Gastroesophageal sphincter (tissue), 4 donors: Measurements from ENCODE around the gene MAPK14. TPM values are rescaled to one million over a fixed set of nuclear protein-coding genes. Genes with fewer than 3 reads are reported as not detected.

Experiments used
- ATAC-seq: fragments of 150-250 bp; one replicate; pipeline ENCODE4 v1.9.1; 2016; ENCODE audit warnings: mild to moderate bottlenecking, moderate library complexity
- H3K27ac ChIP-seq, 4 donors: fragments of 200-600 bp; sonication (generic) in 3 of 4; 1 replicate in 3 of 4; 2 replicates in 1 of 4; pipeline ENCODE4 v1.5.1; 2016 to 2019
- H3K27me3 ChIP-seq: fragments of 200-600 bp; sonication (generic); one replicate; pipeline ENCODE4 v1.5.1; 2019
- H3K36me3 ChIP-seq, 2 donors: fragments of 200-600 bp; sonication (generic); one replicate each; pipeline ENCODE4 v1.5.1; 2019; ENCODE audit warnings: control low read depth in 1 of 2
- H3K4me1 ChIP-seq, 3 donors: fragments of 200-600 bp; sonication (generic); 1 replicate in 2 of 3; 2 replicates in 1 of 3; pipeline ENCODE4 v1.5.1; 2016 to 2019; ENCODE audit warnings: control low read depth in 2 of 3
- H3K4me3 ChIP-seq, 2 donors: fragments of 200-600 bp; sonication (generic); one replicate each; pipeline ENCODE4 v1.5.1; 2019; ENCODE audit warnings: mild to moderate bottlenecking in 1 of 2, moderate library complexity in 1 of 2
- H3K9me3 ChIP-seq, 3 donors: fragments of 200-600 bp; sonication (generic); one replicate each; pipeline ENCODE4 v1.5.1; 2017 to 2019; ENCODE audit warnings: control low read depth in 2 of 3
- EP300 ChIP-seq: sonication (generic); formaldehyde crosslinking; IDR thresholded peaks from one replicate; pipeline ENCODE4 v1.6.1; 2017; ENCODE audit warnings: antibody characterized with exemption, mild to moderate bottlenecking
- POLR2A ChIP-seq, 2 donors: fragments of 450-650 bp; IDR thresholded peaks; one replicate each; pipeline ENCODE4 v1.6.1; 2017; ENCODE audit warnings: antibody characterized with exemption in 2 of 2, mild to moderate bottlenecking in 2 of 2, moderate library complexity in 1 of 2
- POLR2AphosphoS5 ChIP-seq: sonication (generic); formaldehyde crosslinking; IDR thresholded peaks from one replicate; pipeline ENCODE4 v1.6.1; 2017; ENCODE audit warnings: antibody characterized with exemption
- WGBS, 2 donors: methylation state at CpG; one replicate each; pipeline ENCODE4 v1.1.5; 2018; ENCODE audit warnings: low coverage in 1 of 2; 5-methylcytosine and 5-hydroxymethylcytosine counted together
- total RNA-seq, 4 donors: library from RNA; depleted of rRNA; stranded (reverse); fragments of >200 nt; gene quantifications; one replicate each; pipeline ENCODE4 v1.1.0, GENCODE V29; 2016
- TF ChIP-seq, protein P1 (sequence below), 4 experiments: fragments of 200-600 bp in 2 of 4; fragments of 450-650 bp in 2 of 4; sonication (generic) in 1 of 4; IDR thresholded peaks; one replicate each; pipeline ENCODE4 v1.5.1; 2017 to 2019; ENCODE audit warnings: antibody characterized with exemption in 4 of 4, mild to moderate bottlenecking in 2 of 4, moderate library complexity in 2 of 4

MAPK14 gene
- total RNA-seq, 4 donors from 2014 or later = 58.7 to 77.5 (median 69.9) TPM

DNA sequence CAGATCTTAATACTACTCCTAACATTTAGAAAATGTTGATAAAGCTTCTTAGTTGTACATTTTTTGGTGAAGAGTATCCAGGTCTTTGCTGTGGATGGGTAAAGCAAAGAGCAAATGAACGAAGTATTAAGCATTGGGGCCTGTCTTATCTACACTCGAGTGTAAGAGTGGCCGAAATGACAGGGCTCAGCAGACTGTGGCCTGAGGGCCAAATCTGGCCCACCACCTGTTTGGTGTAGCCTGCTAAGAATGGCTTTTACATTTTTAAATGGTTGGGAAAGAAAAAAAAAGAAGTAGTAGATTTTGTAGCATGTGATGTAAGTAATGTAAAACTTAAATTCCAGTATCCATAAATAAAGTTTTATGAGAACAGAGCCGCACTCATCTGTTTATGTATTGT is 83.3 kb downstream of the MAPK14 start:
- Histone ChIP-seq H3K27me3 (no peaks in the 10 kb centered on the region), H3K27ac (no peak overlapping the region), H3K4me1 (no peaks in the 10 kb centered on the region), H3K4me3 (no peak overlapping the region), H3K36me3 (peaks cover 0 to 62% of the 10 kb centered on the region in 2 donors), H3K9me3 (no peaks in the 10 kb centered on the region)
- TF ChIP-seq POLR2AphosphoS5 = no peak
- TF ChIP-seq, protein P1, sequence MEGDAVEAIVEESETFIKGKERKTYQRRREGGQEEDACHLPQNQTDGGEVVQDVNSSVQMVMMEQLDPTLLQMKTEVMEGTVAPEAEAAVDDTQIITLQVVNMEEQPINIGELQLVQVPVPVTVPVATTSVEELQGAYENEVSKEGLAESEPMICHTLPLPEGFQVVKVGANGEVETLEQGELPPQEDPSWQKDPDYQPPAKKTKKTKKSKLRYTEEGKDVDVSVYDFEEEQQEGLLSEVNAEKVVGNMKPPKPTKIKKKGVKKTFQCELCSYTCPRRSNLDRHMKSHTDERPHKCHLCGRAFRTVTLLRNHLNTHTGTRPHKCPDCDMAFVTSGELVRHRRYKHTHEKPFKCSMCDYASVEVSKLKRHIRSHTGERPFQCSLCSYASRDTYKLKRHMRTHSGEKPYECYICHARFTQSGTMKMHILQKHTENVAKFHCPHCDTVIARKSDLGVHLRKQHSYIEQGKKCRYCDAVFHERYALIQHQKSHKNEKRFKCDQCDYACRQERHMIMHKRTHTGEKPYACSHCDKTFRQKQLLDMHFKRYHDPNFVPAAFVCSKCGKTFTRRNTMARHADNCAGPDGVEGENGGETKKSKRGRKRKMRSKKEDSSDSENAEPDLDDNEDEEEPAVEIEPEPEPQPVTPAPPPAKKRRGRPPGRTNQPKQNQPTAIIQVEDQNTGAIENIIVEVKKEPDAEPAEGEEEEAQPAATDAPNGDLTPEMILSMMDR (IDR thresholded peaks at IDR 0.05) = no peak
- no peak for TF ChIP-seq EP300
- no peak for TF ChIP-seq POLR2A (IDR thresholded peaks at IDR 0.05)
- WGBS, 2 donors = 86 to 91% methylated on average over 3 to 4 of the region's 4 CpGs
- ATAC-seq = no peak

DNA sequence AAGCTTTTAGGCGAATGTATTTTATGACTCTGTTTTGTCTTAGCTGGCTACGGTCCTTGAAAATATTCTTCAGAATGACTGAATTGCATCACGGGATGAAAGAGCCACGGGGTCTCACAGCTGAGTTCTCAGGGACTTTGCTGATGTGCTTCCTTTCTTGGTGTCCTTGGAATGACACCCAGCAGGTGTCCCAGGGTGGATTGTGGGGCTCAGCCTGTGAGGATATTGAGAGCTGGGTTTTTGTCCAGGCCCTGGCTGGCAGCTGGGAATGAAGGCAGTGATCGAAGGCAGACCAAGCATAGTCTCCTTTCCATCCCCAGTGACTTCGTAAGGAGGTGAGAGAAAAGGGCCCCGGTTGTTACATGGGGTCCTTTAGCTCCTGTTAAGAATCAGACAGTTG is 83.9 kb downstream of the MAPK14 start:
- no peak for ATAC-seq
- H3K4me1 ChIP-seq = no peaks in the 10 kb centered on the region
- 93 to 94% methylated on average over 3 to 5 of the region's 7 CpGs for WGBS, 2 donors
- H3K36me3 ChIP-seq = peaks cover 0 to 59% of the 10 kb centered on the region in 2 donors
- H3K4me3 ChIP-seq = no peak overlapping the region
- H3K27me3 ChIP-seq = no peaks in the 10 kb centered on the region
- TF ChIP-seq, protein P1 (IDR thresholded peaks at IDR 0.05) = no peak
- TF ChIP-seq EP300 = no peak
- no peak for TF ChIP-seq POLR2AphosphoS5
- TF ChIP-seq POLR2A (IDR thresholded peaks at IDR 0.05) = no peak
- no peak overlapping the region for H3K27ac ChIP-seq
- H3K9me3 ChIP-seq = no peaks in the 10 kb centered on the region

DNA sequence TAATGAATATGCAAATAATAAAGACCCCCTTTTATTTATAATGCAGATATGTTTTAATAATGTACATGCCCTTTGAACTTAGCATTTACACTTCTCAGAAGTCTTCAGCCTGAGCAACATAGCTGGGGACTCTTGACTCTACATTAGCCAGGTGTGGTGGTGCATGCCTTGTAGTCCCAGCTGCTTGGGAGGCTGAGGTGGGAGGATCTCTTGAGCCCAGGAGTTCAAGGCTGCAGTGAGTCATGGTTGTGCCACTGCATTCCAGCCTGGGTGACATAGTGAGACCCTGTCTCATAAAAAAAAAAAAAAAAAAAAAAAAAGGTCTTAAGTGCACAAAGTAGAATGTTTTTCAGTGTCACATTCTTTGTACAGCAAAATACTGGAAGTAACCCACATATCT is 85.4 kb downstream of the MAPK14 start:
- Histone ChIP-seq H3K27me3 (no peaks in the 10 kb centered on the region), H3K9me3 (no peaks in the 10 kb centered on the region), H3K4me3 (no peak overlapping the region), H3K27ac (no peak overlapping the region), H3K36me3 (peaks cover 0 to 51% of the 10 kb centered on the region in 2 donors), H3K4me1 (no peaks in the 10 kb centered on the region)
- ATAC-seq = no peak
- TF ChIP-seq POLR2AphosphoS5 (no peak), POLR2A (IDR thresholded peaks at IDR 0.05) (no peak), EP300 (no peak)

DNA sequence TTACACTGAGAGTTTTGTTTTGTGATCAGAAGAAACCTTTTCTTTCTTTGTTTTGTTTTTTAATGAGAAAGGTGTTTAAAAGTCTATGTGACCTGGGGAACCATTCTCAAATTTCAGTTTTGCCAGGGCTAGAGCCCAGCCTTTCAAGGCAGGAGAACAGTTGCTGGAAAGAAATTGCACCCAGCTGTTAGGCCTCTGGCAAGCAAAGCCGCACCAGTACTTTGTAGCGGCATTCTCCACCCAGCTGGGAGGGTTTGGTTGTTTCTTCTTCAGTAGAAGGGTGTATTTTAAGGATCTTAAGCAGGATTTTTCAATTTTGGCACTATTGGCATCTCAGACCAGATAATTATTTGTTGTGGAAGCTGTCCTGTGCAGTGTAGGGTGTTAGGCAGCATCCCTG is 86.1 kb downstream of the MAPK14 start:
- Histone ChIP-seq H3K9me3 (no peaks in the 10 kb centered on the region), H3K4me1 (no peaks in the 10 kb centered on the region), H3K36me3 (peaks cover 0 to 49% of the 10 kb centered on the region in 2 donors), H3K27me3 (no peaks in the 10 kb centered on the region), H3K27ac (no peak overlapping the region), H3K4me3 (no peak overlapping the region)
- WGBS, 2 donors = 68 to 92% methylated on average over 2 of the region's 2 CpGs
- no peak for TF ChIP-seq EP300
- no peak for TF ChIP-seq POLR2A (IDR thresholded peaks at IDR 0.05)
- ATAC-seq = no peak

DNA sequence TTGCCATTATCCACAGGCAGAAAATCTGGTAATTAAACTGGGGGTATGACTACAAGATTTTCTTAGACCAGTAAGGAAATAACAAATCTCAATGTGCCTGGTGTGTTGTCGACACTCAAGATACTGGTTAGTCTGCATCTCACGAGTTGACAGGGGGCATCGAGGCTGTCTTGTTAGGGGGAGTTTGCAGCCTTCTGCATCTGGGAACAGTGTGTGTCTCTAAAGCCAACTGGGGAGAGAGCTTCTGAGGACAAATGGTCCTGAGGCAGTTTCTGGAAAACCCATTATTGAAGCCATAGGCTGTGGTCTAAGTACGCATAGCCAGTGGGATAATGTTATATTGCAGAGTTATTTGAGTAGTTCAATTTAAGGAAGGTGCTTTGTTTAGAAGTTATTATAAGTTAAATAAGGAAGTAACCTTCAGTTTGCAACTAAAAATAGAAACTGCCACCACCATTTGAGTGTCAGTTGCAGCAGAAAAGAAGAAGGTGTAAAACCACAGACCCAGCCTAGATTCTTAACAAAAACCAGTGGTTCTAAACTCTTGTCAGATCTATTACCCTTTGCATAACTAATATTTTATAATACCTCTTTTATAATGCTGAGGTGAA is 87.3 kb downstream of the MAPK14 start:
- Histone ChIP-seq H3K4me3 (no peak overlapping the region), H3K27me3 (no peaks in the 10 kb centered on the region), H3K4me1 (no peaks in the 10 kb centered on the region), H3K9me3 (no peaks in the 10 kb centered on the region), H3K27ac (no peak overlapping the region), H3K36me3 (peaks cover 0 to 42% of the 10 kb centered on the region in 2 donors)
- 100% methylated on average over 1 of the region's 4 CpGs for WGBS, 2 donors
- TF ChIP-seq POLR2AphosphoS5 = no peak
- no peak for TF ChIP-seq EP300
- TF ChIP-seq, protein P1 (IDR thresholded peaks at IDR 0.05) = no peak
- TF ChIP-seq POLR2A (IDR thresholded peaks at IDR 0.05) = no peak
- no peak for ATAC-seq

DNA sequence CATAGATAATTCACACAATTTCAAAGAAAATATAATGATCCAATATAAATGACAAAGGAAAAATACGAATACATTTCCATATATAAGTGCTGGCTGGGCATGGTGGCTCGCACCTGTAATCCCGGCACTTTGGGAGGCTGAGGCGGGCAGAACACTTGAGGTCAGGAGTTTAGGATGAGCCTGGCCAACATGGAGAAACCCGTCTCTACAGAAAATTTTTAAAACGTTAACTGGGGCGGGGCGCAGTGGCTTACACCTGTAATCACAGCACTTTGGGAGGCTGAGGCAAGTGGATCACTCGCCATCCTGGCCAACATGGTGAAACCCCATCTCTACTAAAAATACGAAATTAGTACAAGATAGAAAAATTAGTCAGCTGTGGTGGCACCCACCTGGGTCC is 87.8 kb downstream of the MAPK14 start:
- Histone ChIP-seq H3K27ac (no peak overlapping the region), H3K4me3 (no peak overlapping the region), H3K27me3 (no peaks in the 10 kb centered on the region), H3K9me3 (no peaks in the 10 kb centered on the region), H3K4me1 (no peaks in the 10 kb centered on the region), H3K36me3 (peaks cover 0 to 37% of the 10 kb centered on the region in 2 donors)
- 82 to 100% methylated on average over 4 to 10 of the region's 10 CpGs for WGBS, 2 donors
- ATAC-seq = no peak
- TF ChIP-seq POLR2A (IDR thresholded peaks at IDR 0.05) = no peak
- TF ChIP-seq POLR2AphosphoS5 = no peak
- TF ChIP-seq, protein P1 (IDR thresholded peaks at IDR 0.05) = no peak
- TF ChIP-seq EP300 = no peak
